Endothelial cell (in vitro differentiated cells): ENCODE results near the gene ACADS. TPM values are rescaled to one million over a fixed set of nuclear protein-coding genes. Genes with fewer than 3 reads are reported as not detected.

Experiments used
- DNase-seq: peaks from one replicate; pipeline ENCODE4 v3.0.0; 2021; ENCODE audit warnings: low spot score
- H3K27ac Mint-ChIP-seq: one replicate; pipeline ENCODE4 v1.8.0; 2021; ENCODE audit warnings: mixed read lengths, inconsistent platforms; ENCODE audit not compliant: unreplicated experiment
- H3K27me3 Mint-ChIP-seq: one replicate; pipeline ENCODE4 v1.8.0; 2021; ENCODE audit warnings: mild to moderate bottlenecking, moderate library complexity, mixed read lengths, inconsistent platforms; ENCODE audit not compliant: unreplicated experiment
- H3K36me3 Mint-ChIP-seq: one replicate; pipeline ENCODE4 v1.8.0; 2021; ENCODE audit warnings: mild to moderate bottlenecking, low read depth, mixed read lengths, inconsistent platforms; ENCODE audit not compliant: unreplicated experiment
- H3K4me1 Mint-ChIP-seq: one replicate; pipeline ENCODE4 v1.8.0; 2021; ENCODE audit warnings: mild to moderate bottlenecking, mixed read lengths, inconsistent platforms; ENCODE audit not compliant: unreplicated experiment
- H3K4me3 Mint-ChIP-seq: one replicate; pipeline ENCODE4 v1.8.0; 2021; ENCODE audit warnings: mild to moderate bottlenecking, mixed read lengths, inconsistent platforms; ENCODE audit not compliant: unreplicated experiment
- H3K9me3 Mint-ChIP-seq: one replicate; pipeline ENCODE4 v1.8.0; 2021; ENCODE audit warnings: mixed read lengths, inconsistent platforms; ENCODE audit not compliant: unreplicated experiment
- total RNA-seq: library from RNA; stranded (reverse); fragmentation: NEBNext Ultra II Directional; extraction: Animal tissue kit (Norgen Biotek cat#: 25700); gene quantifications from one replicate; pipeline ENCODE4 v1.2.1, GENCODE V29; 2021; ENCODE audit not compliant: unreplicated experiment
- TF ChIP-seq, protein P1 (sequence below): fragments of 200-600 bp; sonication (generic); IDR thresholded peaks from one replicate; pipeline ENCODE4 v1.5.0; 2021; ENCODE audit warnings: antibody characterized with exemption; ENCODE audit not compliant: unreplicated experiment

The ACADS gene
- total RNA-seq, 1 donor from 2014 or later: 5.6 TPM

DNA sequence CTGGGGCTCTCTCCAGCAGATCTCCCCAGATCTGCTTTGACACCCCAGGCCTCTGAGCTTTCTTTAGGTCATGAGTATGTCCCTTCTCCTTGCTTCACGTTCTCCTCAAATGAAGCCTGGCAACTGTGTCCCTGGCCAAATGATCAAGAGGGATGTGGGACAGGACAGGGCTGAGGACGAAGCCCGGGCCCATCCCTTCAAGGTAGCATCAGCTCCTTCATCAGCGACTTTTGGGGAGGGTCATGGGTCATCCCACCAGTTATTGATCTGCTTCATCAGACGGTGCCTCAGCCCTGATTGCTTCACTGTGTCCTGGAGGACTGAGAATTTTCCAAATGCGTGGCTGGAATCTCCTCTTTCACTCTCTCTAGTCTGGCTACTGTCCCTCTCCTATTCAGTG lies 32.3 kb downstream of the ACADS start:
- no peak for DNase-seq
- Mint-ChIP-seq H3K36me3 (peaks cover 21% of the 10 kb centered on the region), H3K9me3 (no peaks in the 10 kb centered on the region), H3K4me3 (no peak overlapping the region), H3K27ac (no peak overlapping the region), H3K27me3 (peaks cover 1% of the 10 kb centered on the region), H3K4me1 (peaks cover 17% of the 10 kb centered on the region)
- TF ChIP-seq, protein P1, sequence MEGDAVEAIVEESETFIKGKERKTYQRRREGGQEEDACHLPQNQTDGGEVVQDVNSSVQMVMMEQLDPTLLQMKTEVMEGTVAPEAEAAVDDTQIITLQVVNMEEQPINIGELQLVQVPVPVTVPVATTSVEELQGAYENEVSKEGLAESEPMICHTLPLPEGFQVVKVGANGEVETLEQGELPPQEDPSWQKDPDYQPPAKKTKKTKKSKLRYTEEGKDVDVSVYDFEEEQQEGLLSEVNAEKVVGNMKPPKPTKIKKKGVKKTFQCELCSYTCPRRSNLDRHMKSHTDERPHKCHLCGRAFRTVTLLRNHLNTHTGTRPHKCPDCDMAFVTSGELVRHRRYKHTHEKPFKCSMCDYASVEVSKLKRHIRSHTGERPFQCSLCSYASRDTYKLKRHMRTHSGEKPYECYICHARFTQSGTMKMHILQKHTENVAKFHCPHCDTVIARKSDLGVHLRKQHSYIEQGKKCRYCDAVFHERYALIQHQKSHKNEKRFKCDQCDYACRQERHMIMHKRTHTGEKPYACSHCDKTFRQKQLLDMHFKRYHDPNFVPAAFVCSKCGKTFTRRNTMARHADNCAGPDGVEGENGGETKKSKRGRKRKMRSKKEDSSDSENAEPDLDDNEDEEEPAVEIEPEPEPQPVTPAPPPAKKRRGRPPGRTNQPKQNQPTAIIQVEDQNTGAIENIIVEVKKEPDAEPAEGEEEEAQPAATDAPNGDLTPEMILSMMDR: no peak

DNA sequence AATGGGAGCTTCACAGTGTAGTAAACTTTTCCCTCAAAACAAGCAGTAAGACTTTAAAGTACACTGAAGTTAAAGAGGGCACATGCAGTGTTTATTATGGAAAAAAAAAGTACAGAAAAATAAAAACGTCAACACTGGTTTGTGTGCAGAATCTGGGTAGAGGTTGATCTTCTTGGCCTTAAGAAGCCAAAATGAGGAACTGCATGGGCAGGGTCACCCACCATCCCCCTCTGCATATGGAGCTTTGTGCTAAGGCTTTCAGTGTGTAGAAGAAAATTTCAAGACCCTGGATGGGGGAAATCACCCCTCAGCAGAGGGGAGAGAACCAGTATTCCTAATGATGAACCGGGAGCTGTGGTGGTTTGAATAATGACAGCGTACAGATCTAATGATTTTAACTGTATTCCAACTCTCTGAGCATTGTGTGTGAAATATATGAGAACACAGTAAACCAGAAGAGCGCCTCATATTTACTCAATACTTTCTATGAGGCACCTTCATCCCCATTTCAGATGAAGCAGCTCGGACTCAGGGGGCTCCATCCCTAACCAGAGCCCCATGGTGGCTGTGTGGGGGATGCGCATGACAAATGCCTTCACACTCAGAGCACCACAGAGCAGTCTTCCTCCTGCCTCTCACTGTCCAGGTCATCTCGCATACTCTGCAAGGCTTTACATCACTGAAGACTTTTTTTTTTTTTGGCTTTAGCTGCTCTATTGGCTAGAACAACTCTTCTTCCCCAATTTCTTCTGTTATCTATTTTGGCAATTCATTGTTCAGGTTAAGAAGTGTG lies 33.4 kb downstream of the ACADS start:
- Mint-ChIP-seq H3K27ac (no peak overlapping the region), H3K27me3 (no peaks in the 10 kb centered on the region), H3K36me3 (peaks cover 21% of the 10 kb centered on the region), H3K4me1 (peaks cover 17% of the 10 kb centered on the region), H3K9me3 (no peaks in the 10 kb centered on the region), H3K4me3 (no peak overlapping the region)
- DNase-seq: no peak
- TF ChIP-seq, protein P1: no peak

DNA sequence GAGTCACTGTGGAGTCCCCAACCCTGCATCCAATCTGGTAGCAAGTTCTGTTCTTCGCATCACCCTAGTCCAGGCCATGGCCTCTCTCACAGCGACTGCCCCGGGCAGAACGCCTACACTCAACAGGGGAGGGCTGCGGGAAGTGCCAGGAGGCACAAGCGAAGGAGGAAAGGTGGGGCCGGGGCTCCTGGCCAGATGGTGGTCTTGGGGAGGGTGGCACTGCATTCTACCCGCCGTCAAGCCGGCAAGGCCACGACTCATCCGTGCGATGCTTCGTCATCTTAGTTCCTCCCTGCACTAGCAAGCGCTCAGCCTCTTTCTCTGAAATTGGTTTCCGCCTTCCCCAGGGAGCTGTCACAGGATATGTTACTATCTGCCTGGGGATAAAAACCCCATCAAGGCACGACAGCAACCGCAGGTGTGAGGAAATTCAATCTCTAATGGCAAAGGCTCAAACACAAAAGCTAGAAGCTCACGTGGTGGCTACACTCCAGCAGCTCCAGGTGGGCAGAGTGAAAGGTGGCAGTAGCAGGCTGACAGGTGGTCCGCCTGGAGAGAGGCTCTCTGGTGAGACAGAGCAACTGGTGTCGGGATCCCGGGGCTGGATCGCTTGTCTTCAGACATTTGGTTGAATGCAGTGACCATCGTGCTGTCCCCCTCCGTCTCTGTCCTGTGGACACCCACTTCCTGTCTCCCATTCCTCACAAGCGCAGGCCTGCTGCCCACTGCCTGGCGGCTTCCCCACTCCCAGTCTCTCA lies 34.1 kb downstream of the ACADS start:
- peaks cover 17% of the 10 kb centered on the region for H3K4me1 Mint-ChIP-seq
- peaks cover 28% of the 10 kb centered on the region for H3K36me3 Mint-ChIP-seq
- no peak overlapping the region for H3K4me3 Mint-ChIP-seq
- TF ChIP-seq, protein P1: no peak
- no peaks in the 10 kb centered on the region for H3K27me3 Mint-ChIP-seq
- H3K9me3 Mint-ChIP-seq: no peaks in the 10 kb centered on the region
- DNase-seq: no peak
- no peak overlapping the region for H3K27ac Mint-ChIP-seq

DNA sequence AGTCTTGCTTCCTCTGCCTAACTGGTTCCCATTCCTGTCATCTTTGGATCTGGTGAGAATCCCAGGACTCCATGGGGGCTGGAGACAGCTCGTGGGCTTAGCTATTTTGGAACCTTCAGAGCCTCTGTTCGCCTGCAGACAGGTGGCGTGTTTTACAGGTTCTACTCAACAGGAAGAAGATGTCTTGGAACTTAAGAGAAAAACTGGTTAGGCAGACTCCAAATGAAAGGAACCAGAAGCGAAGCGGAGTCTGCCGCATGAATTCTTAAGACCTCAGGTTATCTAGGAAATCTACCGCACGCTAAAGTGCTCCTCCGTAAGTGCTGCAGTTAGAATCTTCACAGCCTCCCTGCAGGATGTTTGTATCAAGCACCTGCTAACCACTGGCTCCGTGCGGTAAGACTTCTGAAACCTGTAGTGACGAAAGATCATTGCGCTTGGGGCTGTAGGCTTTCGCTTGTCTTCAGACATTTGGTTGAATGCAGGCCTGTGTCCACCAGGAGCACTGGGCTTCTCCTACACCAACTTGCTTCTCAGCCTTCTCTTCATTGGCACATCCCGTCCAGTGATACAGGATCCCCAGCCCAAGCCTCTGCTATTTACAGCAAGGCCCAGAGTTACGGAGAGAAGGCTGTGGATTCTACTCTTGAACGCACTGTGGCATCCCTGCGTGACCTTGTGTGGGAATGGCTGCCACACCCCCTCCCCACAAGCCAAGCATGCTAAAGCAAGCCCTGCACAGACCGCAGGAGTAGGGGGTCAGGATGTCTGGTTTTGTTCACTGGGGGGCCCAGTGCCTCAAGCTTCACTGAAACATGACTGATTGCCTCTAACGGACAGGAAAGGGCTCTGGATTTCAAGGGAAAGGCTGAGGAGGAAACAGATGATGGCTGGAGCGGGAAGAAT lies 35.0 kb downstream of the ACADS start:
- Mint-ChIP-seq H3K9me3 (no peaks in the 10 kb centered on the region), H3K4me1 (peaks cover 17% of the 10 kb centered on the region), H3K27me3 (no peaks in the 10 kb centered on the region), H3K4me3 (peak overlapping the region; percentile 18), H3K27ac (no peak overlapping the region), H3K36me3 (peaks cover 33% of the 10 kb centered on the region)
- TF ChIP-seq, protein P1: no peak
- DNase-seq: no peak
